Motor neuron (in vitro differentiated cells): Measurements from ENCODE around the gene NPLOC4. TPM values are rescaled to one million over a fixed set of nuclear protein-coding genes. Genes with fewer than 3 reads are reported as not detected.

Experiments used
- ATAC-seq, 8 experiments: fragments of 200-7000 bp; cut with Tn5 transposase; replicated peaks in 6 of 8; 2 replicates each; pipeline ENCODE4 v1.8.0; 2021; ENCODE audit warnings: mild to moderate bottlenecking in 8 of 8, moderate library complexity in 8 of 8
- H3K27ac ChIP-seq, 2 donors: fragments of 250-450 bp; sonication (Bioruptor Pico); 2 replicates each; pipeline ENCODE4 v1.9.0; 2021; ENCODE audit warnings: antibody characterized with exemption in 2 of 2, mild to moderate bottlenecking in 2 of 2, moderate library complexity in 1 of 2
- H3K4me1 ChIP-seq, 2 donors: fragments of 250-450 bp; sonication (Bioruptor Pico); replicated peaks in 1 of 2; 2 replicates each; pipeline ENCODE4 v1.6.1; 2021; ENCODE audit warnings: antibody characterized with exemption in 2 of 2, mild to moderate bottlenecking in 2 of 2, moderate library complexity in 1 of 2
- H3K4me3 ChIP-seq, 5 donors: fragments of 250-450 bp; sonication (Bioruptor Pico); 2 replicates each; pipeline ENCODE4 v1.9.0; 2021; ENCODE audit warnings: antibody characterized with exemption in 5 of 5, mild to moderate bottlenecking in 5 of 5, moderate library complexity in 4 of 5
- WGBS, 10 experiments: fragments of 450-650 bp; shearing (Covaris generic); methylation state at CpG; one replicate each; pipeline ENCODE4 v1.0.0; 2022; 5-methylcytosine and 5-hydroxymethylcytosine counted together
- in situ Hi-C, 9 experiments: fragments of 400-800 bp; cut with MboI; loops; one replicate each; pipeline ENCODE4 v1.15.0; 2021; ENCODE audit warnings: low sequenced_read_pairs in 9 of 9, low pct_unique_long_range_greater_than_20kb in 2 of 9; ENCODE audit not compliant: unreplicated experiment in 9 of 9
- total RNA-seq, 8 experiments: library from RNA; unstranded; fragments of 300-600 nt; gene quantifications; 2 replicates each; pipeline versions ENCODE4 v1.2.3 to v1.2.4, GENCODE V29; 2022

NPLOC4 gene
- total RNA-seq, 8 experiments from 2014 or later: 19.3 to 78.3 (median 41.8) TPM

GRCh38 chr17:81575836-81576235 lies 61.1 kb downstream of the NPLOC4 start:
- Histone ChIP-seq H3K4me1 (no peaks in the 10 kb centered on the region), H3K27ac (no peak overlapping the region), H3K4me3 (no peak overlapping the region)
- WGBS, 10 experiments: 76 to 100% (median 100%) methylated on average over 1 to 3 of the region's 3 CpGs
- in situ Hi-C loops: no loop called here
- ATAC-seq: no peak

- H3K27ac ChIP-seq: no peak overlapping the region
- H3K4me1 ChIP-seq: no peaks in the 10 kb centered on the region
- in situ Hi-C loops: no loop called here
- H3K4me3 ChIP-seq: no peak overlapping the region
- WGBS, 10 experiments: 74 to 100% (median 85%) methylated on average over 1 to 6 of the region's 8 CpGs; no CpG with 5 or more reads in 2 of the 10 experiments
- ATAC-seq: no peak
Measured at GRCh38 chr17:81574643-81574956, 62.3 kb downstream of the NPLOC4 start.

- Histone ChIP-seq H3K27ac (no peak overlapping the region), H3K4me1 (no peaks in the 10 kb centered on the region), H3K4me3 (no peak overlapping the region)
- in situ Hi-C loops: no loop called here
- WGBS, 10 experiments: 60 to 100% (median 86%) methylated on average over 2 to 10 of the region's 17 CpGs; no CpG with 5 or more reads in 1 of the 10 experiments
- ATAC-seq: no peak
Measured at GRCh38 chr17:81573794-81574642, 62.9 kb downstream of the NPLOC4 start.

GRCh38 chr17:81572563-81573168 lies 64.2 kb downstream of the NPLOC4 start:
- no peak overlapping the region for H3K4me3 ChIP-seq
- H3K4me1 ChIP-seq: no peaks in the 10 kb centered on the region
- WGBS, 10 experiments: 40 to 100% (median 80%) methylated on average over 3 to 10 of the region's 12 CpGs; no CpG with 5 or more reads in 2 of the 10 experiments
- ATAC-seq: no peak
- in situ Hi-C loops: no loop called here
- H3K27ac ChIP-seq: no peak overlapping the region

GRCh38 chr17:81570964-81571363 lies 65.9 kb downstream of the NPLOC4 start:
- 68 to 100% (median 80%) methylated on average over 2 to 9 of the region's 11 CpGs; no CpG with 5 or more reads in 5 of the 10 experiments for WGBS, 10 experiments
- in situ Hi-C loops: no loop called here
- peak in 3 of 8 experiments; percentile 15 to 32 (median 23) for ATAC-seq
- no peak overlapping the region for H3K4me3 ChIP-seq
- H3K27ac ChIP-seq: no peak overlapping the region
- no peaks in the 10 kb centered on the region for H3K4me1 ChIP-seq

GRCh38 chr17:81569986-81570514 lies 66.9 kb downstream of the NPLOC4 start:
- no peak overlapping the region for H3K4me3 ChIP-seq
- no peaks in the 10 kb centered on the region for H3K4me1 ChIP-seq
- no peak overlapping the region for H3K27ac ChIP-seq
- WGBS, 10 experiments: 88 to 100% (median 93%) methylated on average over 2 to 13 of the region's 18 CpGs; no CpG with 5 or more reads in 3 of the 10 experiments
- in situ Hi-C loops: no loop called here
- ATAC-seq: no peak

GRCh38 chr17:81568416-81568815 lies 68.5 kb downstream of the NPLOC4 start:
- Histone ChIP-seq H3K27ac (no peak overlapping the region), H3K4me1 (no peaks in the 10 kb centered on the region), H3K4me3 (no peak overlapping the region)
- ATAC-seq: no peak
- 67 to 93% (median 80%) methylated on average over 1 to 5 of the region's 10 CpGs; no CpG with 5 or more reads in 5 of the 10 experiments for WGBS, 10 experiments
- in situ Hi-C loops: no loop called here

GRCh38 chr17:81567191-81567590 lies 69.7 kb downstream of the NPLOC4 start:
- in situ Hi-C loops: no loop called here
- no peak overlapping the region for H3K4me3 ChIP-seq
- 0 to 100% (median 81%) methylated on average over 1 to 3 of the region's 4 CpGs; no CpG with 5 or more reads in 4 of the 10 experiments for WGBS, 10 experiments

GRCh38 chr17:81566461-81567126 lies 70.3 kb downstream of the NPLOC4 start:
- Histone ChIP-seq H3K4me3 (no peak overlapping the region), H3K4me1 (no peaks in the 10 kb centered on the region), H3K27ac (no peak overlapping the region)
- 5 to 89% (median 64%) methylated on average over 2 to 6 of the region's 8 CpGs; no CpG with 5 or more reads in 2 of the 10 experiments for WGBS, 10 experiments
- in situ Hi-C loops: no loop called here
- ATAC-seq: peak in 6 of 8 experiments; percentile 51 to 91 (median 76)

More at GRCh38 chr17:81567191-81567590, 69.7 kb downstream of the NPLOC4 start:
- ATAC-seq: no peak
- Histone ChIP-seq H3K27ac (no peak overlapping the region), H3K4me1 (no peaks in the 10 kb centered on the region)

- WGBS, 10 experiments: 87 to 100% (median 98%) methylated on average over 1 to 4 of the region's 16 CpGs; no CpG with 5 or more reads in 6 of the 10 experiments
- Histone ChIP-seq H3K4me3 (no peak overlapping the region), H3K4me1 (no peaks in the 10 kb centered on the region), H3K27ac (no peak overlapping the region)
- no peak for ATAC-seq
- in situ Hi-C loops: no loop called here
Measured at GRCh38 chr17:81565231-81565630, 71.7 kb downstream of the NPLOC4 start.

GRCh38 chr17:81564778-81565177 lies 72.1 kb downstream of the NPLOC4 start:
- H3K4me3 ChIP-seq: no peak overlapping the region
- no peak for ATAC-seq
- H3K27ac ChIP-seq: no peak overlapping the region
- in situ Hi-C loops: no loop called here
- 82 to 100% (median 96%) methylated on average over 1 to 13 of the region's 17 CpGs; no CpG with 5 or more reads in 2 of the 10 experiments for WGBS, 10 experiments
- no peaks in the 10 kb centered on the region for H3K4me1 ChIP-seq

GRCh38 chr17:81563861-81564586 lies 72.9 kb downstream of the NPLOC4 start:
- Histone ChIP-seq H3K27ac (no peak overlapping the region), H3K4me1 (no peaks in the 10 kb centered on the region), H3K4me3 (no peak overlapping the region)
- 33 to 100% (median 94%) methylated on average over 2 to 8 of the region's 10 CpGs; no CpG with 5 or more reads in 1 of the 10 experiments for WGBS, 10 experiments
- in situ Hi-C loops: no loop called here
- ATAC-seq: peak in 1 of 8 experiments; percentile 25
